ENCODE measurements around the gene SNAI3.

- TF ChIP-seq POLR2A (IDR thresholded peaks at IDR 0.05) (no peak), CTCF (IDR thresholded peaks at IDR 0.05) (no peak)
Observed at GRCh38 chr16:88719933-88720296, 33.6 kb upstream of the SNAI3 start.

Data from esophagus squamous epithelium (tissue), 4 donors.